ENCODE measurements around the gene FOXO4. TPM values are rescaled to one million over a fixed set of nuclear protein-coding genes. Genes with fewer than 3 reads are reported as not detected.
A peak's percentile ranks its signal among the peaks of the same experiment; 100 is the strongest.

Gene FOXO4
- total RNA-seq, 1 experiment from 2014 or later: 17.7 TPM

DNA sequence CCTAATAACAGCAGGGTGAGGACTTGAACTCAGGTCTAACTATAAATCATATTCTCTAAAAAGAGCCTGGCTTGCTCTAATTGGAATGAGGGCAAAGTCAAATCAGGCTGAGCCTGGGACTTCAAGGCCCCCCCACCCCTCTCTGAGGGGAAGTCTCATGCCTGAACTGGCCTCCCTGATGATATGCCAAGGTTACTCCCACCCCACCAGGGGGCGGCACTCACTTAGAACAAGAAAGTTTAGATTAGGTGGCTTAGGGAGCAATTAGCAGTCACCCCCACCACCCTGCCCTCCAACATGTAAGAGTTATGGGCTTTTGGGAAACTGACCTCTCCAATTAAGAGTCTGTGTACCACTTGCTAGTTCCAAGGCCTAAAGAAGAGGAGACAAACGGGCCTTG lies 2.7 kb downstream of the FOXO4 start:
- TF ChIP-seq, protein P1, sequence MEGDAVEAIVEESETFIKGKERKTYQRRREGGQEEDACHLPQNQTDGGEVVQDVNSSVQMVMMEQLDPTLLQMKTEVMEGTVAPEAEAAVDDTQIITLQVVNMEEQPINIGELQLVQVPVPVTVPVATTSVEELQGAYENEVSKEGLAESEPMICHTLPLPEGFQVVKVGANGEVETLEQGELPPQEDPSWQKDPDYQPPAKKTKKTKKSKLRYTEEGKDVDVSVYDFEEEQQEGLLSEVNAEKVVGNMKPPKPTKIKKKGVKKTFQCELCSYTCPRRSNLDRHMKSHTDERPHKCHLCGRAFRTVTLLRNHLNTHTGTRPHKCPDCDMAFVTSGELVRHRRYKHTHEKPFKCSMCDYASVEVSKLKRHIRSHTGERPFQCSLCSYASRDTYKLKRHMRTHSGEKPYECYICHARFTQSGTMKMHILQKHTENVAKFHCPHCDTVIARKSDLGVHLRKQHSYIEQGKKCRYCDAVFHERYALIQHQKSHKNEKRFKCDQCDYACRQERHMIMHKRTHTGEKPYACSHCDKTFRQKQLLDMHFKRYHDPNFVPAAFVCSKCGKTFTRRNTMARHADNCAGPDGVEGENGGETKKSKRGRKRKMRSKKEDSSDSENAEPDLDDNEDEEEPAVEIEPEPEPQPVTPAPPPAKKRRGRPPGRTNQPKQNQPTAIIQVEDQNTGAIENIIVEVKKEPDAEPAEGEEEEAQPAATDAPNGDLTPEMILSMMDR (conservative IDR thresholded peaks at IDR 0.05): peak; percentile 48
- H3K23me2 ChIP-seq (ENCODE audit: insufficient read length, low read depth, low read length, poor library complexity, severe bottlenecking): peaks cover 7% of the 10 kb centered on the region
- no peak overlapping the region for H3K23ac ChIP-seq (ENCODE audit: insufficient read length, low read depth, low read length)
- no peak overlapping the region for H3K4ac ChIP-seq (ENCODE audit: low read depth, low read length)
- no peak overlapping the region for H3K9ac ChIP-seq (ENCODE audit: extremely low read depth, insufficient read length, low read length)
- no peak overlapping the region for H4K8ac ChIP-seq (replicated peaks; ENCODE audit: insufficient read length, low read depth, low read length)
- Mint-ChIP-seq H3K9me3 (peaks cover 67 to 74% of the 10 kb centered on the region in 2 experiments), H3K36me3 (ENCODE audit: insufficient read depth in 1 of 3, low read depth in 3 of 3) (peaks cover 0 to 8% (median 5%) of the 10 kb centered on the region in 3 experiments; a peak in 5 of 7 replicates), H3K27ac (0 out of 7 replicates have a peak overlapping the region, but pooled peaks of 1 of the 3 experiments have one; percentile 7), H3K27me3 (ENCODE audit: low read depth) (peaks cover 52% of the 10 kb centered on the region), H3K4me3 (peak overlapping the region; percentile 46 to 74; a peak in 2 of 5 replicates), H3K4me1 (peaks cover 43 to 55% of the 10 kb centered on the region in 2 experiments)
- no peak overlapping the region for H3K18ac ChIP-seq (ENCODE audit: insufficient read length, low read depth, low read length)
- no peak overlapping the region for H2AFZ ChIP-seq (ENCODE audit: low read length)
- no CpG with 5 or more reads among the region's 2 CpGs for WGBS (ENCODE audit: extremely low coverage, insufficient read length, low lambda C conversion rate)
- no peak overlapping the region for H4K5ac ChIP-seq (ENCODE audit: insufficient read length, low read depth, low read length)
- H3K9me3 ChIP-seq (ENCODE audit: control insufficient read depth, low read depth, low read length): peaks cover 4% of the 10 kb centered on the region
- H3K56ac ChIP-seq (ENCODE audit: insufficient read length, low read depth, low read length): no peak overlapping the region
- H3T11ph ChIP-seq (ENCODE audit: low read length): no peak overlapping the region
- H2BK5ac ChIP-seq (ENCODE audit: insufficient read length, low read length): no peak overlapping the region
- no peak overlapping the region for H3K14ac ChIP-seq (ENCODE audit: insufficient read depth, low read length)
- H2AK5ac ChIP-seq (ENCODE audit: insufficient read length, low read length): no peak overlapping the region
- H2BK15ac ChIP-seq (ENCODE audit: low read depth, low read length): no peak overlapping the region
- peaks cover 6% of the 10 kb centered on the region; the same call in 1 of the 2 replicates for H3K4me1 ChIP-seq (ENCODE audit: insufficient read depth, low read length)
- H3K27me3 ChIP-seq (ENCODE audit: insufficient read depth, low read length): no peaks in the 10 kb centered on the region; the same call in 1 of the 2 replicates
- no peaks in the 10 kb centered on the region for H4K20me1 ChIP-seq (ENCODE audit: control insufficient read depth, insufficient read depth, insufficient read length)
- H3K79me1 ChIP-seq (ENCODE audit: insufficient read depth, low read depth, low read length, poor library complexity, severe bottlenecking): no peaks in the 10 kb centered on the region
- H3K79me2 ChIP-seq (ENCODE audit: insufficient read depth, low read length): no peaks in the 10 kb centered on the region
- no peak overlapping the region for H2BK120ac ChIP-seq (ENCODE audit: low read depth, low read length, poor library complexity, severe bottlenecking)
- H2BK12ac ChIP-seq (ENCODE audit: insufficient read length, low read depth, low read length): no peak overlapping the region
- H4K91ac ChIP-seq (ENCODE audit: insufficient read length, low read depth, low read length): no peak overlapping the region
- no peak overlapping the region for H2BK20ac ChIP-seq (ENCODE audit: low read depth, low read length, poor library complexity, severe bottlenecking)
- peak overlapping the region; percentile 35 for H3K4me2 ChIP-seq (ENCODE audit: insufficient read depth, insufficient read length, low read length)
- DNase-seq: no peak
- no peak overlapping the region for H3K27ac ChIP-seq (ENCODE audit: insufficient read length, low read depth, low read length)
